SK-N-SH treated with all-trans-retinoic acid at 6 μM for 48 hours (cell line): ENCODE measurements around the gene PALD1.

Source experiments
- ISL1 ChIP-seq: fragments of 250-450 bp; sonication (Bioruptor Pico); IDR thresholded peaks from 2 replicates; pipeline ENCODE4 v2.1.2; 2022; ENCODE audit warnings: mild to moderate bottlenecking, moderate library complexity
- TF ChIP-seq, protein P1 (sequence below): fragments of 250-450 bp; sonication (Bioruptor Pico); IDR thresholded peaks from 2 replicates; pipeline ENCODE4 v1.5.1; 2021; ENCODE audit warnings: mild to moderate bottlenecking, moderate library complexity

DNA sequence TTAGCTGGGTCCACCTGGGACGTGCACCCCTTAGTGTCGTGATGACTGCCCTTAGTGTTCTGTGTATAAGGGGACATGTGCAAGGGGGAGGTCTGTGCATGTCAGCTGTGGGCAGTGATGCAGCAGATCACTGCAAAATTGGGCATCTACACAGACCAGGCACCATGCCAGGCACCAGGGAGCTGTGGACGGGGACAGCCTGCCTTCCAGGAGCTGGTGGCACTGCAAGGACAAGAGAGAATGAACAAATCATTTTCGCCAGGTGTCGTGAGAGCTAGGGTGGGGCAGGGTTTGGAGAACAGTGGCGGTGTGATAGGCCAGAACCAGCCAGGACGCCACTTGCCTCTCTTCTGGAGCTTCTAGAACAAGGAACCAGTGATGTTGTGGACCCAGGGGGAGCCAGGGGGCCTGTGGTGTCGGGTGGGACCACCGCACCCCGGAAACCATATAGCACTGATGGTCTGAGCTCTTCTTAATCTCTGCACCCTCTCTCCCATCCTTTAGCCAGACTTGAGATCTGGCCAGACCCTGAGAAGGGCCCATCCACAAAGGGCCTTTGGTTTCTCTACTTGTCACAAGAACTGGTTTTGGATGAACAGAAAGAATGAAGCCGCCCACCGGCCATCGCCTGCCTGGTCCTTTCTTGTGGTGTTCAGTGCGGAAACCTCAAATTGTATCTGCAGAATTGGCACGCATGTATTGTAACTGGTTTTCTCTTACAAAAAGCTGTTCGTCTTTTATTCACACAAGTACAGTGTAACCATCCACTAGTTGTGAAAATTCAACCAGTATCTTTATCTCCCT is 93.3 kb downstream of the PALD1 start:
- TF ChIP-seq, protein P1, sequence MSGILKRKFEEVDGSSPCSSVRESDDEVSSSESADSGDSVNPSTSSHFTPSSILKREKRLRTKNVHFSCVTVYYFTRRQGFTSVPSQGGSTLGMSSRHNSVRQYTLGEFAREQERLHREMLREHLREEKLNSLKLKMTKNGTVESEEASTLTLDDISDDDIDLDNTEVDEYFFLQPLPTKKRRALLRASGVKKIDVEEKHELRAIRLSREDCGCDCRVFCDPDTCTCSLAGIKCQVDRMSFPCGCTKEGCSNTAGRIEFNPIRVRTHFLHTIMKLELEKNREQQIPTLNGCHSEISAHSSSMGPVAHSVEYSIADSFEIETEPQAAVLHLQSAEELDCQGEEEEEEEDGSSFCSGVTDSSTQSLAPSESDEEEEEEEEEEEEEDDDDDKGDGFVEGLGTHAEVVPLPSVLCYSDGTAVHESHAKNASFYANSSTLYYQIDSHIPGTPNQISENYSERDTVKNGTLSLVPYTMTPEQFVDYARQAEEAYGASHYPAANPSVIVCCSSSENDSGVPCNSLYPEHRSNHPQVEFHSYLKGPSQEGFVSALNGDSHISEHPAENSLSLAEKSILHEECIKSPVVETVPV, result no peak
- TF ChIP-seq ISL1 (CRISPR knock-in tag), result no peak
